HEK293T (cell line): ENCODE measurements around the gene ITGB1.

ENCODE experiments used
- ARNT ChIP-seq: fragments of 450-650 bp; IDR thresholded peaks from 2 replicates; pipeline ENCODE4 v1.6.1; 2017; ENCODE audit warnings: mild to moderate bottlenecking
- SP1 ChIP-seq: fragments of 450-650 bp; IDR thresholded peaks from 2 replicates; pipeline ENCODE4 v1.6.1; 2017
- SUZ12 ChIP-seq: fragments of 450-650 bp; IDR thresholded peaks from 2 replicates; pipeline ENCODE4 v1.6.1; 2016; ENCODE audit warnings: mild to moderate bottlenecking
- TARDBP ChIP-seq: fragments of 450-650 bp; IDR thresholded peaks from 2 replicates; pipeline ENCODE4 v1.6.1; 2016

- TF ChIP-seq TARDBP (no peak), SUZ12 (no peak), SP1 (no peak), ARNT (no peak)
These were observed 34.2 kb downstream of the ITGB1 start for GRCh38 chr10:32923849-32924248.
